ENCODE measurements around the gene RNF130.

The RNF130 gene

DNA sequence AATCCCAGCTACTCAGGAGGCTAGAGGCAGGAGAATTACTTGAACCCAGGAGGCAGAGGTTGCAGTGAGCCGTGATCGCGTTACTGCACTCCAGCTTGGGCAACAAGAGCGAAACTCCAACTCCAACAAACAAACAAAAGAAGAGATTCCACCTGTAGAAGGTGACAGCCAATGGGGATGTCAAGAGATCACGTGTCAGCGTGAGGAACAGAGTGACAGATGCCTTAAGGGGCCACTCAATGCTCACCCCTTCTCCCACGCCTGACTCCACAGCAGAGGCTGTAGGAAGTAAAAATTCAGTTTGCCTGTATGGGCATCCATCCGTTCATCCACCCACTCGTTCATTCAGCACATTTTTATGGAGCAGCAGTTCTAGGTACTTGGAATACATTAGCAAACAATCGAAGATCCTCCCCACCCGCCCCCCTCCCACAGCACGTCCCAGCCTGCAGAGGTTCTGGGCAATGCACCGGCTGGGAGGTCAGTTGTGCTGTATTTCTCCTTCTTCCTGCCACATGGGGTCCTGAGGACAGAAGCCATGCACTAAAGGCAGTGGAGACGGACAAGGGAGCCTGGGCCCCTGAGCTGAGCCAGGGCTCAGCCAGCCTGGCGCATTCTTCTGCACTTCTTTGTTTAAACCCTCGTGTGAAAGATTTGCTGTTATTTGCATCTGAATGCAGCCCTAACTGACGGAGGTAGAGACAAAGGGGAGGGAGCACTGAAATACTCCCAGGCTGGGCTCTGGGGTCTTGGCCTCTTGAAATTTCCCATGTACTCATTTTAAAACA, 11.3 kb upstream of the RNF130 start:
- no peak overlapping the region for H3K4me2 ChIP-seq (ENCODE audit: low read length)
- H2AFZ ChIP-seq (ENCODE audit: low read length) = no peak overlapping the region
- H3K4me3 ChIP-seq (ENCODE audit: low read depth, low read length, poor library complexity, severe bottlenecking) = no peak overlapping the region
- H3K27ac ChIP-seq (ENCODE audit: low read depth, low read length, poor library complexity, severe bottlenecking) = no peak overlapping the region
- H3K9me3 ChIP-seq (ENCODE audit: low read length) = no peaks in the 10 kb centered on the region
- no peaks in the 10 kb centered on the region for H3K36me3 ChIP-seq (ENCODE audit: insufficient read depth, low read length)
- TF ChIP-seq EZH2 (IDR thresholded peaks at IDR 0.05; ENCODE audit: borderline replicate concordance, low read length) = no peak
- TF ChIP-seq, protein P1, sequence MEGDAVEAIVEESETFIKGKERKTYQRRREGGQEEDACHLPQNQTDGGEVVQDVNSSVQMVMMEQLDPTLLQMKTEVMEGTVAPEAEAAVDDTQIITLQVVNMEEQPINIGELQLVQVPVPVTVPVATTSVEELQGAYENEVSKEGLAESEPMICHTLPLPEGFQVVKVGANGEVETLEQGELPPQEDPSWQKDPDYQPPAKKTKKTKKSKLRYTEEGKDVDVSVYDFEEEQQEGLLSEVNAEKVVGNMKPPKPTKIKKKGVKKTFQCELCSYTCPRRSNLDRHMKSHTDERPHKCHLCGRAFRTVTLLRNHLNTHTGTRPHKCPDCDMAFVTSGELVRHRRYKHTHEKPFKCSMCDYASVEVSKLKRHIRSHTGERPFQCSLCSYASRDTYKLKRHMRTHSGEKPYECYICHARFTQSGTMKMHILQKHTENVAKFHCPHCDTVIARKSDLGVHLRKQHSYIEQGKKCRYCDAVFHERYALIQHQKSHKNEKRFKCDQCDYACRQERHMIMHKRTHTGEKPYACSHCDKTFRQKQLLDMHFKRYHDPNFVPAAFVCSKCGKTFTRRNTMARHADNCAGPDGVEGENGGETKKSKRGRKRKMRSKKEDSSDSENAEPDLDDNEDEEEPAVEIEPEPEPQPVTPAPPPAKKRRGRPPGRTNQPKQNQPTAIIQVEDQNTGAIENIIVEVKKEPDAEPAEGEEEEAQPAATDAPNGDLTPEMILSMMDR (IDR thresholded peaks at IDR 0.05; ENCODE audit: low read length) = no peak
- H3F3A ChIP-seq (ENCODE audit: insufficient read depth, low read length) = no peaks in the 10 kb centered on the region
- H4K20me1 ChIP-seq (ENCODE audit: insufficient read depth, low read length) = no peaks in the 10 kb centered on the region
- no peaks in the 10 kb centered on the region for H3K79me2 ChIP-seq (ENCODE audit: insufficient read depth, low read length)
- no peaks in the 10 kb centered on the region for H3K9me2 ChIP-seq (ENCODE audit: low read depth, low read length)
- H3K27me3 ChIP-seq (ENCODE audit: insufficient read depth, low read length) = 0 out of 2 replicates have a peak, but pooled peaks cover 7% of the 10 kb centered on the region
- H3K4me1 ChIP-seq (ENCODE audit: insufficient read depth, low read length, severe bottlenecking) = no peaks in the 10 kb centered on the region
- no peak overlapping the region for H3K9ac ChIP-seq (ENCODE audit: low read length)

- TF ChIP-seq, protein P1 (IDR thresholded peaks at IDR 0.05; ENCODE audit: low read length) = no peak
- no peak for TF ChIP-seq EZH2 (IDR thresholded peaks at IDR 0.05; ENCODE audit: borderline replicate concordance, low read length)
- peaks cover 10% of the 10 kb centered on the region; the same call in 1 of the 2 replicates for H3K27me3 ChIP-seq (ENCODE audit: insufficient read depth, low read length)
- H3F3A ChIP-seq (ENCODE audit: insufficient read depth, low read length) = no peaks in the 10 kb centered on the region
- H3K4me2 ChIP-seq (ENCODE audit: low read length) = no peak overlapping the region
- no peak overlapping the region for H3K27ac ChIP-seq (ENCODE audit: low read depth, low read length, poor library complexity, severe bottlenecking)
- no peaks in the 10 kb centered on the region for H3K9me2 ChIP-seq (ENCODE audit: low read depth, low read length)
- no peak overlapping the region for H3K9ac ChIP-seq (ENCODE audit: low read length)
- no peaks in the 10 kb centered on the region for H3K4me1 ChIP-seq (ENCODE audit: insufficient read depth, low read length, severe bottlenecking)
- H2AFZ ChIP-seq (ENCODE audit: low read length) = no peak overlapping the region
- H3K4me3 ChIP-seq (ENCODE audit: low read depth, low read length, poor library complexity, severe bottlenecking) = no peak overlapping the region
- H3K79me2 ChIP-seq (ENCODE audit: insufficient read depth, low read length) = no peaks in the 10 kb centered on the region
- no peaks in the 10 kb centered on the region for H3K9me3 ChIP-seq (ENCODE audit: low read length)
- no peaks in the 10 kb centered on the region for H4K20me1 ChIP-seq (ENCODE audit: insufficient read depth, low read length)
- H3K36me3 ChIP-seq (ENCODE audit: insufficient read depth, low read length) = no peaks in the 10 kb centered on the region
Observed at GRCh38 chr5:180081481-180081880, 9.9 kb upstream of the RNF130 start.

DNA sequence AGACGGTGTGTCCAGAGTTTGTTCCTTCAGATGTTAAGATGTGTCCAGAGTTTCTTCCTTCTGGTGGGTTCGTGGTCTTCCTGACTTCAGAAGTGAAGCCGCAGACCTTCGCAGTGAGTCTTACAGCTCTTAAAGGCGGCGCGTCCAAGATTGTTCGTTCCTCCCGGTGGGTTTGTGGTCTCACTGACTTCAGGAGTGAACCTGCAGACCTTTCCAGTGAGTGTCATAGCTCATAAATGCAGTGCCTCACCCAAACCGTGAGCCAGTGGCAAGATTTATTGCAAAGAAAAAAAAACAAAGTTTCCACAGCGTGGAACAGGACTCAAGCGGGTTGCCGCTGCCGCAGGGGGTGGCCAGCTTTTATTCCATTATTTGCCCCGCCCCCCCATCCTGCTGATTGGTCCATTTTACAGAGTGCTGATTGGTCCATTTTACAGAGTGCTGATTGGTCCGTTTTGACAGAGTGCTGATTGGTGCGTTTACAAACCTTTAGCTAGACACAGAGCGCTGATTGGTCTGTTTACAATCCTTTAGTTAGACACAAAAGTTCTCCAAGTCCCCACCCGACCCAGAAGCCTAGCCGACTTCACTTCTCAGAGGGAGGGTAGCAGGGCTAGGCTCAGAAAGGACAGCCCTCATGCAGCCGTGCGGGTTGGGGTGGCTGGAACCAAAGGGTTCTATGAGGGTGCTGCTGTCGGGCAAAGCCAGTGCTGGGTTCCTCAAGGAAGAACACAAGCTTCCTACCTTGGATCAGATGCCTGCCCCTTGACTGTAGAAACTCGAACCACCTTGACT, 9.1 kb upstream of the RNF130 start:
- no peaks in the 10 kb centered on the region for H3K9me3 ChIP-seq (ENCODE audit: low read length)
- no peaks in the 10 kb centered on the region for H3K79me2 ChIP-seq (ENCODE audit: insufficient read depth, low read length)
- no peaks in the 10 kb centered on the region for H3K36me3 ChIP-seq (ENCODE audit: insufficient read depth, low read length)
- H3K4me1 ChIP-seq (ENCODE audit: insufficient read depth, low read length, severe bottlenecking) = no peaks in the 10 kb centered on the region
- H3K27ac ChIP-seq (ENCODE audit: low read depth, low read length, poor library complexity, severe bottlenecking) = no peak overlapping the region
- no peak overlapping the region for H3K4me2 ChIP-seq (ENCODE audit: low read length)
- no peaks in the 10 kb centered on the region for H4K20me1 ChIP-seq (ENCODE audit: insufficient read depth, low read length)
- TF ChIP-seq, protein P1 (IDR thresholded peaks at IDR 0.05; ENCODE audit: low read length) = no peak
- no peak for TF ChIP-seq EZH2 (IDR thresholded peaks at IDR 0.05; ENCODE audit: borderline replicate concordance, low read length)
- H3K9ac ChIP-seq (ENCODE audit: low read length) = no peak overlapping the region
- peaks cover 11% of the 10 kb centered on the region; the same call in 1 of the 2 replicates for H3K27me3 ChIP-seq (ENCODE audit: insufficient read depth, low read length)
- no peaks in the 10 kb centered on the region for H3K9me2 ChIP-seq (ENCODE audit: low read depth, low read length)
- no peaks in the 10 kb centered on the region for H3F3A ChIP-seq (ENCODE audit: insufficient read depth, low read length)
- no peak overlapping the region for H3K4me3 ChIP-seq (ENCODE audit: low read depth, low read length, poor library complexity, severe bottlenecking)
- H2AFZ ChIP-seq (ENCODE audit: low read length) = no peak overlapping the region

Measured in OCI-LY1 (cell line).